Ovary (tissue), 9 donors: ENCODE results near the gene FSTL5. TPM values are rescaled to one million over a fixed set of nuclear protein-coding genes. Genes with fewer than 3 reads are reported as not detected.

ENCODE experiments used
- DNase-seq, 5 donors: peaks; one replicate each; pipeline ENCODE4 v3.0.0-alpha.2; 2019 to 2020
- H3K27ac ChIP-seq, 2 donors: fragments of 200-600 bp; one replicate each; pipeline versions ENCODE4 v1.5.1 to v1.8.0; 2019 to 2022
- H3K27me3 ChIP-seq: fragments of 200-600 bp; one replicate; pipeline ENCODE4 v1.8.0; 2022
- H3K36me3 ChIP-seq: fragments of 200-600 bp; sonication (generic); one replicate; pipeline ENCODE4 v1.5.1; 2019
- H3K4me1 ChIP-seq: one replicate; pipeline ENCODE4 v1.8.1; 2013; ENCODE audit warnings: mild to moderate bottlenecking, moderate library complexity; ENCODE audit not compliant: insufficient read depth
- H3K4me3 ChIP-seq: fragments of 200-600 bp; sonication (generic); one replicate; pipeline ENCODE4 v1.5.1; 2017
- H3K9me3 ChIP-seq, 2 donors: fragments of 200-600 bp in 1 of 2; sonication (generic) in 1 of 2; one replicate each; pipeline versions ENCODE4 v1.5.1 to v1.8.1; 2013 to 2019; ENCODE audit warnings: mild to moderate bottlenecking in 1 of 2, moderate library complexity in 1 of 2
- EP300 ChIP-seq: sonication (generic); formaldehyde crosslinking; IDR thresholded peaks from one replicate; pipeline ENCODE4 v1.6.1; 2017; ENCODE audit warnings: antibody characterized with exemption
- POLR2A ChIP-seq: fragments of 450-650 bp; IDR thresholded peaks from one replicate; pipeline ENCODE4 v1.6.1; 2017; ENCODE audit warnings: antibody characterized with exemption, mild to moderate bottlenecking, moderate library complexity
- WGBS, 3 donors: extraction: QIAGEN DNeasy Blood & Tissue Kit in 1 of 3; methylation state at CpG; one replicate each; pipeline versions ENCODE4 v1.1.5 to v1.1.7; 2013 to 2017; 5-methylcytosine and 5-hydroxymethylcytosine counted together
- intact Hi-C, 4 donors: fragments of 100-400 bp; cut with DNase I; formaldehyde crosslinking; loops; one replicate each; pipeline versions ENCODE4 v1.11.0 to v1.15.1; 2022 to 2023
- polyA plus RNA-seq, 2 donors: library from polyadenylated mRNA; stranded (reverse); fragments of 200-250 nt in 1 of 2; fragments of 350-450 nt in 1 of 2; fragmentation: Illumina TruSeq in 1 of 2; extraction: RNeasy Lipid Tissue Mini Kit (QIAGEN cat#74804) in 1 of 2; gene quantifications; one replicate each; pipeline ENCODE4 v1.2.3, GENCODE V29; 2013 to 2014
- total RNA-seq, 7 donors: library from RNA; depleted of rRNA in 2 of 7; stranded (reverse); fragments of >200 nt in 2 of 7; fragmentation: NEBNext Ultra II Directional in 3 of 7; extraction: Animal tissue kit (Norgen Biotek cat#: 25700) in 3 of 7; gene quantifications; one replicate each; pipeline versions ENCODE4 v1.1.0 to v1.2.4, GENCODE V29; 2016 to 2023
- TF ChIP-seq, protein P1 (sequence below), 3 donors: fragments of 450-650 bp in 2 of 3; fragments of 200-600 bp in 1 of 3; IDR thresholded peaks; one replicate each; pipeline versions ENCODE4 v1.5.1 to v1.8.0; 2016 to 2022; ENCODE audit warnings: antibody characterized with exemption in 3 of 3, mild to moderate bottlenecking in 1 of 3
- donor health status: DM: no; HTN: no; CAD: no; lungs with moderate emphysema.
- donor health status: DM: no; HTN: no; CAD: no.
- donor health status: Bipolar disorder and iron deficiency.
- donor health status: DM: yes; HTN: yes; CAD: no.
- donor health status: DM: no; HTN: no; CAD: no.
- donor health status: DM: yes; HTN: yes; CAD: no.

Gene FSTL5
- total and polyA plus RNA-seq, 9 donors = 0.05 TPM; not detected in 8

DNA sequence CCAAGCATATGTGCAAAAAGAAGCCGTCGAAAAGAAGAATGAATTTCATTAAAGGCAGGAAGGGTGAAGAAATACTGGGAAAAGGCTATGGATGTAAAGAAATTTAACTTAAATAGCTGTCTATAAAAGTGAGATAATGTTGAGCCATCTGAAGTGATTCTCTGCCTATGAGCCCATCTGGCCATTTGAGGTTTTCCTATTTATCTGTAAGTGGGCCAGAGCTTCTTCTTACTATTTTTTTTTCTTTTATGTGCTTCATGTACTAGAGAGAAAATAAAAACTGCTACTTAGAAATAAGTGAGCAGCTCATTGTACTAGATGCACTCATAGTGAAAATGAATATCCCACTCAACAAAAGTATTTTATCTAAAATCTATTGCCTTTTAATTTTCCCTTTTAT lies 725.7 kb downstream of the FSTL5 start:
- intact Hi-C loops = no loop called here

DNA sequence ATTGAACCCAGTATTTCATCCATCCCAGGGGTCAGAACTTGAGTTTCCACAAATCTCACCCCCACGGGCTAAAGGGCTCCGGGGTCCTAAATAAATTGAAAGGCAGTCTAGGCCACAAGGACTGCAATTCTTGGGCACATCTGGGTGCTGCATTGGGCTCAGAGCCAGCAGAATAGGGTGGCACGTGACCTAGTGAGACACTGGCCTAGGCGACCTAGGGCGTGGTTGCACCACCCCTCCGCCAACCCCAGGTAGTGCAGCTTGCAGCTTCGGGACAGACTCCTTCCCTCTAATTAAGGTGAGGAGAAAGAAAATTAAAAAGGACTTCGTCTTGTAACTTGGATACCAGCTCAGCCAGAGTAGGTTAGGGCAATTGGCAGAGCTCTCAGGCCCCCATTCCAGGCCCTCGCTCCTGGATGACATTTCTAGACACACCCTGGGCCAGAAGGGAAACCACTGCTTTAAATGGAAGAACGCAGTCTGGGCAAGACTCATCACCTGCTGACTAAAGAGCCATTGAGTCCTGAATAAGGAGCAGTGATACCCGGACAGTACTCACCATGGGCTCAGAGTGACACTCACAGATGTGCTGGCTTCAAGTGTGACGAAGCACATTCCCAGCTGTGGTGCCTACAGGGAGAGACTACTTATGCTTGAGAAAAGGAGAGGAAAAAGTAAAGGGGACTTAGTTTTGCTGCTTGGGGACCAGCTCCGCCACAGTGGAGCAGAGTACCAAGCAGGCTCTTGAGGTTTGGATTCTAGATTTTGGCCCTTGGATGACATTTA lies 735.4 kb downstream of the FSTL5 start:
- Histone ChIP-seq H3K4me1 (no peaks in the 10 kb centered on the region), H3K27ac (no peak overlapping the region), H3K9me3 (no peaks in the 10 kb centered on the region), H3K27me3 (no peaks in the 10 kb centered on the region), H3K4me3 (no peak overlapping the region), H3K36me3 (no peaks in the 10 kb centered on the region)
- TF ChIP-seq, protein P1, sequence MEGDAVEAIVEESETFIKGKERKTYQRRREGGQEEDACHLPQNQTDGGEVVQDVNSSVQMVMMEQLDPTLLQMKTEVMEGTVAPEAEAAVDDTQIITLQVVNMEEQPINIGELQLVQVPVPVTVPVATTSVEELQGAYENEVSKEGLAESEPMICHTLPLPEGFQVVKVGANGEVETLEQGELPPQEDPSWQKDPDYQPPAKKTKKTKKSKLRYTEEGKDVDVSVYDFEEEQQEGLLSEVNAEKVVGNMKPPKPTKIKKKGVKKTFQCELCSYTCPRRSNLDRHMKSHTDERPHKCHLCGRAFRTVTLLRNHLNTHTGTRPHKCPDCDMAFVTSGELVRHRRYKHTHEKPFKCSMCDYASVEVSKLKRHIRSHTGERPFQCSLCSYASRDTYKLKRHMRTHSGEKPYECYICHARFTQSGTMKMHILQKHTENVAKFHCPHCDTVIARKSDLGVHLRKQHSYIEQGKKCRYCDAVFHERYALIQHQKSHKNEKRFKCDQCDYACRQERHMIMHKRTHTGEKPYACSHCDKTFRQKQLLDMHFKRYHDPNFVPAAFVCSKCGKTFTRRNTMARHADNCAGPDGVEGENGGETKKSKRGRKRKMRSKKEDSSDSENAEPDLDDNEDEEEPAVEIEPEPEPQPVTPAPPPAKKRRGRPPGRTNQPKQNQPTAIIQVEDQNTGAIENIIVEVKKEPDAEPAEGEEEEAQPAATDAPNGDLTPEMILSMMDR (IDR thresholded peaks at IDR 0.05) = no peak
- no peak for TF ChIP-seq EP300
- no peak for TF ChIP-seq POLR2A
- intact Hi-C loops = no loop called here
- DNase-seq = no peak
- 72 to 83% (median 81%) methylated on average over 13 of the region's 13 CpGs for WGBS, 3 donors

More for the DNA sequence above, 725.7 kb downstream of the FSTL5 start:
- no peak for DNase-seq
- Histone ChIP-seq H3K27ac (no peak overlapping the region), H3K36me3 (no peaks in the 10 kb centered on the region), H3K4me1 (no peaks in the 10 kb centered on the region), H3K4me3 (no peak overlapping the region), H3K27me3 (no peaks in the 10 kb centered on the region), H3K9me3 (no peaks in the 10 kb centered on the region)
- WGBS, 3 donors = 79 to 90% (median 83%) methylated on average over 2 of the region's 2 CpGs
- TF ChIP-seq EP300 (no peak), POLR2A (no peak)
- TF ChIP-seq, protein P1 (IDR thresholded peaks at IDR 0.05) = no peak

DNA sequence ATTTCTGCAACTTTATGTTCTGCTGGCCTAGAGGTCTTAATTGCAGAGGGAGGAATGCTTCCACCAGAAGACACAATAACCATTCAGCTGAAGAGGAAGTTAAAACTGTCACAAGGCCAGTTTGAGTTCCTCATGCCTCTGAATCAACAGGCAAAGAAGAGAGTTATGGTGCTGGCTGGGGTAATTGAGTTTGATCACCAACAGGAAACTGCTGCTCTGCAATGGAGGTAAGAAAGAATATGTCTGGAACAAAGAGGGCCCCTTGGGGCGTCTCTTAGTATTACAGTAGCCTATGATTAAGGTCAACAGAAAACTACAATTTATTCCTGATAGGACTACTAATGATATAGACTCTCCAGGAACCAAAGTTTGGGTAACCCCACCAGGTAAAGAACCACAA lies 744.0 kb downstream of the FSTL5 start:
- 65 to 77% (median 74%) methylated on average over 1 of the region's 1 CpG for WGBS, 3 donors
- Histone ChIP-seq H3K36me3 (no peaks in the 10 kb centered on the region), H3K9me3 (no peaks in the 10 kb centered on the region), H3K4me3 (no peak overlapping the region), H3K4me1 (no peaks in the 10 kb centered on the region), H3K27me3 (no peaks in the 10 kb centered on the region), H3K27ac (no peak overlapping the region)
- no peak for DNase-seq
- intact Hi-C loops = no loop called here
- no peak for TF ChIP-seq POLR2A
- TF ChIP-seq, protein P1 (IDR thresholded peaks at IDR 0.05) = no peak

DNA sequence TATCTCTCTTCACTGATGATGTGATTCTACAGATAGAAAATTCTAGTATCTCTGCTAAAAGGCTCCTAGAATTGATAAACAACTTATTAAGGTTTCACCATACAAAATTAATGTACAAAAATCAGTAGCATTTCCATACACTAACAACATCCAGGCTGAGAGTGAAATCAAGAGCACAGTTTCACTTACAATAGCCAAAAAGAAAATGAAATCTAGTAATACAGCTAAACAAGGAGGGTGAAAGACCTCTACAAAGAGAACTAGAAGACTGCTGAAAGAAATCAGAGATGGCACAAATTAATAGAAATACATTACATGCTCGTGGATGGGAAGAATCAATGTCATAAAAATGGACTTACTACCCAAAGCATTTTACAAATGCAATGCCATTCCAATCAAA lies 751.9 kb downstream of the FSTL5 start:
- no peak for DNase-seq
- no peaks in the 10 kb centered on the region for H3K9me3 ChIP-seq
- no peak for TF ChIP-seq POLR2A
- TF ChIP-seq, protein P1 (IDR thresholded peaks at IDR 0.05) = no peak
- no peak for TF ChIP-seq EP300
- H3K4me3 ChIP-seq = no peak overlapping the region
- WGBS, 3 donors = 56 to 66% (median 64%) methylated on average over 1 of the region's 1 CpG
- no peaks in the 10 kb centered on the region for H3K4me1 ChIP-seq
- intact Hi-C loops = no loop called here
- H3K27ac ChIP-seq = no peak overlapping the region
- H3K36me3 ChIP-seq = no peaks in the 10 kb centered on the region
- H3K27me3 ChIP-seq = no peaks in the 10 kb centered on the region
